Astrocyte (in vitro differentiated cells and primary cell): Measurements from ENCODE around the gene NOX1. TPM values are rescaled to one million over a fixed set of nuclear protein-coding genes. Genes with fewer than 3 reads are reported as not detected.

Experiments
- DNase-seq: peaks from one replicate; pipeline ENCODE4 v3.0.0-alpha.2; 2010; ENCODE audit warnings: low read depth
- FAIRE-seq: peaks from 2 replicates; lab custom pipeline; 2011; peaks lifted over from hg19 to GRCh38; lab: Jason Lieb, UNC
- H2AFZ ChIP-seq: 2 replicates; pipeline ENCODE4 v1.6.0; 2012; ENCODE audit warnings: low read depth, low read length, inconsistent platforms
- H3K27ac ChIP-seq: 2 replicates; pipeline ENCODE4 v1.5.1; 2011; ENCODE audit warnings: low read depth, low read length, inconsistent platforms
- H3K27me3 ChIP-seq: 2 replicates; pipeline ENCODE4 v1.6.0; 2011; ENCODE audit warnings: low read length, inconsistent platforms; ENCODE audit not compliant: insufficient read depth
- H3K36me3 ChIP-seq: 2 replicates; pipeline ENCODE4 v1.5.1; 2011; ENCODE audit warnings: low read length, inconsistent platforms; ENCODE audit not compliant: insufficient read depth
- H3K4me1 ChIP-seq: 2 replicates; pipeline ENCODE4 v1.5.1; 2011; ENCODE audit warnings: low read length, inconsistent platforms; ENCODE audit not compliant: insufficient read depth
- H3K4me2 ChIP-seq: 2 replicates; pipeline ENCODE4 v1.6.0; 2012; ENCODE audit warnings: low read length, inconsistent platforms
- H3K4me3 ChIP-seq: 2 replicates; pipeline ENCODE4 v1.5.1; 2011; ENCODE audit warnings: low read depth, mild to moderate bottlenecking, low read length, inconsistent platforms; ENCODE audit not compliant: insufficient read depth
- H3K79me2 ChIP-seq: 2 replicates; pipeline ENCODE4 v1.6.0; 2012; ENCODE audit warnings: mild to moderate bottlenecking, low read length, inconsistent platforms; ENCODE audit not compliant: insufficient read depth
- H3K9ac ChIP-seq: 2 replicates; pipeline ENCODE4 v1.6.0; 2012; ENCODE audit warnings: mild to moderate bottlenecking, low read length, inconsistent platforms
- H3K9me3 ChIP-seq: 2 replicates; pipeline ENCODE4 v1.5.1; 2012; ENCODE audit warnings: low read depth, mild to moderate bottlenecking, low read length, inconsistent platforms; ENCODE audit not compliant: insufficient read depth
- H4K20me1 ChIP-seq: 2 replicates; pipeline ENCODE4 v1.6.0; 2012; ENCODE audit warnings: low read length, inconsistent platforms; ENCODE audit not compliant: insufficient read depth
- H3K27ac Mint-ChIP-seq: one replicate; pipeline ENCODE4 v1.8.0; 2021; ENCODE audit warnings: mild to moderate bottlenecking, mixed read lengths; ENCODE audit not compliant: unreplicated experiment
- H3K27me3 Mint-ChIP-seq: one replicate; pipeline ENCODE4 v1.8.0; 2021; ENCODE audit warnings: low read depth, mixed read lengths; ENCODE audit not compliant: unreplicated experiment
- H3K36me3 Mint-ChIP-seq: one replicate; pipeline ENCODE4 v1.8.0; 2021; ENCODE audit warnings: low read depth, mixed read lengths; ENCODE audit not compliant: unreplicated experiment
- H3K4me1 Mint-ChIP-seq: one replicate; pipeline ENCODE4 v1.8.0; 2021; ENCODE audit warnings: low read depth, mixed read lengths; ENCODE audit not compliant: unreplicated experiment
- H3K4me3 Mint-ChIP-seq: one replicate; pipeline ENCODE4 v1.8.0; 2021; ENCODE audit warnings: mild to moderate bottlenecking, moderate library complexity, mixed read lengths; ENCODE audit not compliant: unreplicated experiment
- H3K9me3 Mint-ChIP-seq: one replicate; pipeline ENCODE4 v1.8.0; 2021; ENCODE audit warnings: mild to moderate bottlenecking, mixed read lengths; ENCODE audit not compliant: unreplicated experiment
- EZH2 ChIP-seq: IDR thresholded peaks from 2 replicates; pipeline ENCODE4 v1.6.1; 2012; ENCODE audit warnings: mild to moderate bottlenecking, low read length, inconsistent platforms; ENCODE audit not compliant: insufficient read depth
- total RNA-seq: library from RNA; stranded (reverse); gene quantifications from 2 replicates; pipeline ENCODE4 v1.2.1, GENCODE V29; 2021
- TF ChIP-seq, protein P1 (sequence below): IDR thresholded peaks from 2 replicates; pipeline ENCODE4 v1.5.1; 2011; ENCODE audit warnings: low read depth, mild to moderate bottlenecking, inconsistent platforms, low read length, moderate library complexity; ENCODE audit not compliant: insufficient read depth

The NOX1 gene
- total RNA-seq, 1 donor from 2014 or later: not detected

GRCh38 chrX:100871594-100872560, 2.3 kb downstream of the NOX1 start:
- no peaks in the 10 kb centered on the region for H3K9me3 Mint-ChIP-seq
- H3K36me3 Mint-ChIP-seq: no peaks in the 10 kb centered on the region
- H3K9ac ChIP-seq: no peak overlapping the region
- H3K4me1 Mint-ChIP-seq: peaks cover 6% of the 10 kb centered on the region
- H3K27me3 Mint-ChIP-seq: no peaks in the 10 kb centered on the region
- no peak for TF ChIP-seq EZH2
- TF ChIP-seq, protein P1, sequence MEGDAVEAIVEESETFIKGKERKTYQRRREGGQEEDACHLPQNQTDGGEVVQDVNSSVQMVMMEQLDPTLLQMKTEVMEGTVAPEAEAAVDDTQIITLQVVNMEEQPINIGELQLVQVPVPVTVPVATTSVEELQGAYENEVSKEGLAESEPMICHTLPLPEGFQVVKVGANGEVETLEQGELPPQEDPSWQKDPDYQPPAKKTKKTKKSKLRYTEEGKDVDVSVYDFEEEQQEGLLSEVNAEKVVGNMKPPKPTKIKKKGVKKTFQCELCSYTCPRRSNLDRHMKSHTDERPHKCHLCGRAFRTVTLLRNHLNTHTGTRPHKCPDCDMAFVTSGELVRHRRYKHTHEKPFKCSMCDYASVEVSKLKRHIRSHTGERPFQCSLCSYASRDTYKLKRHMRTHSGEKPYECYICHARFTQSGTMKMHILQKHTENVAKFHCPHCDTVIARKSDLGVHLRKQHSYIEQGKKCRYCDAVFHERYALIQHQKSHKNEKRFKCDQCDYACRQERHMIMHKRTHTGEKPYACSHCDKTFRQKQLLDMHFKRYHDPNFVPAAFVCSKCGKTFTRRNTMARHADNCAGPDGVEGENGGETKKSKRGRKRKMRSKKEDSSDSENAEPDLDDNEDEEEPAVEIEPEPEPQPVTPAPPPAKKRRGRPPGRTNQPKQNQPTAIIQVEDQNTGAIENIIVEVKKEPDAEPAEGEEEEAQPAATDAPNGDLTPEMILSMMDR: no peak
- no peaks in the 10 kb centered on the region for H3K9me3 ChIP-seq
- H3K36me3 ChIP-seq: no peaks in the 10 kb centered on the region
- H3K27ac ChIP-seq: no peak overlapping the region
- no peaks in the 10 kb centered on the region for H3K79me2 ChIP-seq
- H3K4me3 ChIP-seq: no peak overlapping the region
- H3K27me3 ChIP-seq: no peaks in the 10 kb centered on the region
- H4K20me1 ChIP-seq: no peaks in the 10 kb centered on the region
- H3K4me1 ChIP-seq: no peaks in the 10 kb centered on the region
- no peak overlapping the region for H3K27ac Mint-ChIP-seq
- no peak overlapping the region for H2AFZ ChIP-seq
- no peak overlapping the region for H3K4me3 Mint-ChIP-seq
- FAIRE-seq (no peak), DNase-seq (peak; percentile 51)
- no peak overlapping the region for H3K4me2 ChIP-seq

DNA sequence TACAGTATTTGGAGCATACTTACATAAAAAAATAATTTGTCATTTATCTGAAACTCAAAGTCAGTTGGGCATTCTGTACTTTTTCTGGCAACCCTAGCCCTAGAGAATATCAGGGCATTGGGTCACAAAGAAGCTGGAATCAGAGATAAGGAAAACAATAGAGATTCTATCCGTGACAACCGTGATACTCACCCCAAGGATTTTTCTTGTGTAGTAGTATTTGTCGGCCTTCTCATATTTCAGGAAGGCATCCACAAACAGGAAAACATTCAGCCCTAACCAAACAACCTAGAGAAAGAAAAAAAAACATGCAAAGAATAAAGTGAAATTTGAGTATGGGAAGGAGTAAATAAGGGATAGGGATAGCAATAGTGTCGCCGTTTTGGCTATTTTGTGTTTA, 3.6 kb downstream of the NOX1 start:
- no peaks in the 10 kb centered on the region for H4K20me1 ChIP-seq
- H3K27me3 ChIP-seq: no peaks in the 10 kb centered on the region
- Mint-ChIP-seq H3K36me3 (no peaks in the 10 kb centered on the region), H3K27me3 (no peaks in the 10 kb centered on the region), H3K27ac (no peak overlapping the region), H3K4me1 (peaks cover 6% of the 10 kb centered on the region), H3K4me3 (no peak overlapping the region), H3K9me3 (no peaks in the 10 kb centered on the region)
- TF ChIP-seq, protein P1: no peak
- no peak for TF ChIP-seq EZH2
- H3K9ac ChIP-seq: no peak overlapping the region
- H3K27ac ChIP-seq: no peak overlapping the region
- H3K4me3 ChIP-seq: no peak overlapping the region
- no peaks in the 10 kb centered on the region for H3K4me1 ChIP-seq
- DNase-seq (no peak), FAIRE-seq (peak; percentile 54)
- H2AFZ ChIP-seq: no peak overlapping the region
- no peaks in the 10 kb centered on the region for H3K9me3 ChIP-seq
- H3K79me2 ChIP-seq: no peaks in the 10 kb centered on the region
- no peaks in the 10 kb centered on the region for H3K36me3 ChIP-seq
- no peak overlapping the region for H3K4me2 ChIP-seq

DNA sequence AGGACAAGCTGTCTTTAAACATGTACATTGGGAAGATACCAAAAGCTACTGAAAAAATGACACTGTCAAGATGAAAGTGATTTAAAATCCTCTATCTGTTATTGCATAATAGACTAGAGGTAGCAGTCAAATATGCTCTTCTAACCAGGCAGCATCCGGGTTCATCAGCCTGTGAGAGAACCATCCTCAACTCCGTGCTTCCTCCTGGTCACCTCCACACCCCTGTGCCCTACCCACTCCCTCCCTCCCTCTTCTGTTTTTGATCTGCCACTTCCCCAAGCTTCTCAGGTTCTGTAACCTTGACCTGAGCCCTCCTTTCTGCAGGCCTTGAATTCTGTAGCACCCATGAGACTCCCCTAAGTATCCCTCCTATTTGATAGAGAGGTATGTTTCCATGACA, 5.9 kb downstream of the NOX1 start:
- H3K27me3 ChIP-seq: no peaks in the 10 kb centered on the region
- Mint-ChIP-seq H3K36me3 (no peaks in the 10 kb centered on the region), H3K4me1 (peaks cover 9% of the 10 kb centered on the region), H3K27me3 (no peaks in the 10 kb centered on the region), H3K4me3 (no peak overlapping the region), H3K9me3 (no peaks in the 10 kb centered on the region), H3K27ac (no peak overlapping the region)
- H3K9ac ChIP-seq: no peak overlapping the region
- no peak overlapping the region for H3K27ac ChIP-seq
- H4K20me1 ChIP-seq: no peaks in the 10 kb centered on the region
- DNase-seq (no peak), FAIRE-seq (no peak)
- no peaks in the 10 kb centered on the region for H3K36me3 ChIP-seq
- peaks cover 5% of the 10 kb centered on the region for H3K4me1 ChIP-seq
- no peaks in the 10 kb centered on the region for H3K9me3 ChIP-seq
- no peak overlapping the region for H3K4me3 ChIP-seq
- H3K79me2 ChIP-seq: no peaks in the 10 kb centered on the region
- H3K4me2 ChIP-seq: no peak overlapping the region
- no peak overlapping the region for H2AFZ ChIP-seq
- TF ChIP-seq, protein P1: no peak
- TF ChIP-seq EZH2: no peak
